Fibroblast of skin of left biceps (primary cell): ENCODE data around the gene PBX3.
"Not testable (repeated sequence)": the region's sequence is repeated elsewhere in the genome, so short reads cannot be mapped to it uniquely, and the experiment has no call there.

Experiments used
- DNase-seq, 2 experiments: peaks; one replicate each; pipeline ENCODE4 v3.0.0-alpha.2; 2013; ENCODE audit warnings: low read depth in 2 of 2

The PBX3 gene

DNA sequence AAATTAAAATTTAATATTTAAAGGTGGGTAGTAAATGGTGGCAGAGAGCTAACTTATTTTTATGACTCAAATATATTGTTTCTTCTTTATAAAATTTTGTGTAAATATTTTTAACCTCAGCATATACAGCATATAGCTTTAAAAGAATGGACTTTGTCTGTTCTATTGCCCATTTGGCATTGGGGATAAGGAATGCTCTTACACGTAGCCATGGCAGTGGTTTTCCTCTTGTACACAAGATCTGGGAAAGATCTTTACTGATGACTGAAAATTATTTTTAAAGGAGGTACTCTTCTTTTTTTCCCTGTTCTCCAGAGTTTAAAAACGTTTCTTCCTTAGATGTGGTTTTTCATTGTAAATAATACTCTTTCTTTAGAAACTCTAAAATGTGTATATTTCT lies 75.0 kb downstream of the PBX3 start:
- DNase-seq, result no peak

DNA sequence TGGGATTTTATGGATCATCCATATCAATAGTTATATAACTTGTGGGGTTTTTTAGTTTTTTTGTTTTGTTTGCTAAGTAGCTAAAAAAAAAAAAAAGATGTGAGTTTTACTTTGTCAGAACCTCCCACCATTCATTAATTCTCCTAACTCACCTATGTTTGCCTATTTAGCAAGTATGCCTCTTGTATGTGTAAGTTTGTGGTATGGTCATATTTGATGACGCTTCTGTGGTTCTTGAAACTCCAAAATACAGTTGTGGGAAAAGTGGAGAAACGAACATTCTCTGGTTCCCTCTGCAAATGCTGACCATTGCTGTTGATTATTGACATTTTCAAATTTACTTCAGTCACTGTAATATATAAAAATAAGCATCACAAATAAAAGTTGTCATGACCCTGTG lies 75.7 kb downstream of the PBX3 start:
- DNase-seq, result no peak

DNA sequence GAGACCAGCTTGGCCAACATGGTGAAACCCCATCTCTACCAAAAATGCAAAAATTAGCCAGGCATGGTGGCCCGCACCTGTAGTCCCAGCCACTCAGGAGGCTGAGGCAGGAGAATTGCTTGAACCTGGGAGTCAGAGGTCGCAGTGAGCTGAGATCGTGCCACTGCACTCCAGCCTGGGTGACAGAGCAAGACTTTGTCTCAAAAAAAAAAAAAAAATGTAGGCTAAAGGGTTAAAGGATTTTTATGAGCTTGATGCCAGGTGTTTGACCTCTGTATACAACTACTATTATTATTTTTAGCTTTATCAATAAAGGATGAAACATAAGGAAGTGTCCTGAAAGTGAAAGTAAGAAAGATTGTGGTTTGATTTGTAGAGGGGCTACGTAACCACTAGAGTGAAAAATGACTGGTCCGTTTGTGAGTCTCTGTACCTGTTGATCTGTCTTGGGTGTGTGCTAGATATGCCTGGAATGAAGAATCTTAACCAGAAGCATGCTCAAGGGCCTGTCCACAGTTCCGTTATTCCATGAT lies 76.8 kb downstream of the PBX3 start:
- not testable (repeated sequence) for DNase-seq

DNA sequence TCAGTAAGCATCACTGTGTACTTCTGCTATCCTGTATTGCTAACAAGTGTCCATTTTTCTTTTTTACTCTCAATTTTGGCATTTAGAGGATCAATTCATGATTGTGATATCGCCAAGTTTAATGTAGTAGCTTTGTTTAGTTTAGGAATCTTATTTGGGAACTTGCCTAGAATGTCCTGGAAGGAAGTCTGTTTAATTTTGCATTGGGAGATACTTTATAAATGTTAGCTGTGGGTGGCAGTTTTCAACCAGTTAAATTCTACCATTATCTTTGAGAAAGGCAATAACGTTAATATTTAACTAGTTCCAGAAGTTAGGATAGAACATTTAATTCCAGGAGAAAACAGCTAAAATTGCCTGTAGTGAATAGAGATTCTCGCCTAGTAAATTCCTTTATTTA lies 78.6 kb downstream of the PBX3 start:
- DNase-seq, result no peak

DNA sequence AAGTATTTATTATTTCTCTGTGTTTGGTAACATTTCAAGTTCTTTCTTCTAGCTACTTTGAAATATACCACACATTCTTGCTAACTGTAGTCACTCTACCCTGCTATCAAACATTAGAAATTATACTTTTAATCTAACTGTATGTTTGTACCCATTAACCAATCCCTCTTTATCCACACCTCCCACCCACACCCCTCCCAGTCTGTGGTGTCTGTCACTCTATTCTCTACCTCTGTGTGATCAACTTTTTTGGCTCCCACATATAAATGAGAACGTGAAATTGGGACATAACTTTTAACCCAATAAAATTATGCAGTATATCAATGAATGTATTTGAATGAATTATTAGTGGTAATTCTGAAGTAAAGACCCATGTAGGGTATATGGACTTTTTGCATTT lies 79.7 kb downstream of the PBX3 start:
- DNase-seq, result no peak

DNA sequence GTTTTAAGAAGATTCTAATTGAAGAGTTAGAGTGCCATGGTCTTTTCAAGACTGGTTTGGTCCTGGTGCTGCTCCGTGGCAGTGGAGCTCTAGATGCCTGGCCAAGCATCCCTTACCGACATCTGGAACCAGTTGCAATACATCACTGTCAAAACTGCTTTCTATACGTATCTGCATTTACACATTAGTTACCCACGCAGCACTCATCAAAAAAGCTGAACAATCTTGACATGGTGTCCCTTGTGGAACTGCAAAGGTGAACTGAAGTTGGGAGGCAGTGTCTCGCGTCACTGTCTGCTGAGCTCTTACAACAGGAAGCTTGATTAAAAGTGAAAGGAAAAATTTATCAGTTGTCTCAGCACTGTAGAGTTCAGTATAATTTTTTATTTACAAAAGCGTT lies 82.6 kb downstream of the PBX3 start:
- DNase-seq, result no peak

DNA sequence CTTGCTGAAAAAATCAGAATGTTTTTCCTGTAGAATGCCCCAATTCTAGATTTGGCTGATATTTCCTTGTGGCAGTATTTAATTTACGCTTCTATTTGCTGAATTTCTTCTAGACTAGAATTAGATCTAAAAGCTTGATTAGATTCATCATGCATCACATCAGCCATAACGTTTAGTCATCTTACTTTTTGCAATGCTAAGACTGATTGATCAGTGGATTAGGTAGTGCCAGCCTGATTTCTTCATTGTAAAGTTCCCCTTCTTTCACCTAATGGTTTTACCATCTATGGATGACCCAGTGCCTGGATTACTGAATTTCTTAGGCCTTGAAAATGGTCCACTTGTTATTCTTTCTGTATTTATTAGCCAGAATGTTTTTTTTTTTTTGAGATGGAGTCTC lies 83.9 kb downstream of the PBX3 start:
- no peak for DNase-seq

DNA sequence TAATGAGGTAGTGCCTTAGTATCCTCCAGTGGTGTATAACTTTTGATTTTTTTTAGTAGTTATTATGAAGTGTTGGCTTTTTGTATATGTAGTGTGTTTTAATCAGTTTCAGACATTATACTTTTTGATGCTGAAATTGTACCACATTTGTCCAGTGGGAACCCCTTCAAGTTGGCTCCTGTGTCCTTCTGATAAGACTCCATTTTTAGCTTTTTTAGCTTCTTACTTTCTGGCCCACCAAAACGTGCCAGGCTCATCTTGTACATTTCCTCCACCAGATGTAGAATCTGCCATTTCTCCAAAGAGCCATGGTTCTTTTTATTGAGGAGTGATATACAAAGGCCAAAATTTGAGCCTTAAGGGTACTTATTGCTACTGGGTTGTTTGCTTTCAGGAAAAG lies 84.4 kb downstream of the PBX3 start:
- DNase-seq, result no peak

DNA sequence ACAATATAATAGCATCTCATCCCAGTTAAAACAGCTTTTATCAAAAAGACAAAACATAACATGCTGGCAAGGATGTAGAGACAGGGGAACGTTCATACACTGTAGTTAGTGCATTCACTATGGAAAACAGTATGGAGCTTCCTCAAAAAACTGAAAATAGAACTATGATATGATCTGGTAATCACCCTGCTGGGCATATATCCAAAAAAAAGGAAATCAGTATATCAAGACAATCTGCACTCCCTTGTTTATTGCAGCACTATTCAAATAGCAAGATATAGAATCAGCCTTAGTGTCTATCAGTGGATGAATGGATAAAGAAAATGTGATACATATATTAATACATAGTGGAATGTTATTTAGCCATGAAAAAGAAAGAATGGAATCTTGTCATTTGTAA lies 88.5 kb downstream of the PBX3 start:
- DNase-seq, result no peak

DNA sequence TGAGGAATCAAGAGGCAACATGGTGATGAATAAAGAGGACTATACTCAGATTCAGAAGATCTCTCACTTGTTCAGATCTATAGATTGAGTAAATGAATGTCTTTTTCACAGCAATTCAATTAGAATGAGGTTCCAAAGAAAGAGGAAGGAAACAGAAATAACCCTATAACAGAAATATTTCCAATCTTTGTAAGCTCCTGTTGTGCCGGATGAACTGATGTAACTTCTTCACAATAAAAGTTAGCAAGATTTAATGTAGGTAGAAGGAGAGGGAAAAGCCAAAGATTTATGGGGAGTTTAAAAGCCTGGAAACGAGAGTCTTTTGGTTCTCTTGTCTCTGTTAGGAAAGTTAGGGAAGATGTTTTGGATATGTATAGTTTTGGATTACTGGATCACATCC lies 92.1 kb downstream of the PBX3 start:
- no peak for DNase-seq

DNA sequence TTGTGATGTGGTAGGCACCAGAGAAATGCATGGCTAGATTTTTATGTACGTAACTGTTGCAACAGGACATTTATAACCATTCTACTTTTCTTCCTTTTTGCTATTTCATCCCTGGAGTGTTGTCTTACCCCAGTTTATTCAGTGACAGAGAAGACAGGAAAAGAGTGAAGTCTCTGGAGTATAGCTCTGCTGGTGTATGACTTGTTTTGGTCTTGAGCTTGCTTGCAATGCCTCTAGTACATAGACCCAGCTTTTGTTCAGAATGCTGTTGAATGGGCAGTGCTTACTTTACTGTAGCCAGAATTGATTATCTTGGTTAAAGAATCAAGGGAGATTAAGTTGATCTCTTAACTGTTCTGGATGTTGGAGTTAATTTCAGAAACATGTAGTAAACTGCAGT lies 94.3 kb downstream of the PBX3 start:
- DNase-seq, result no peak

DNA sequence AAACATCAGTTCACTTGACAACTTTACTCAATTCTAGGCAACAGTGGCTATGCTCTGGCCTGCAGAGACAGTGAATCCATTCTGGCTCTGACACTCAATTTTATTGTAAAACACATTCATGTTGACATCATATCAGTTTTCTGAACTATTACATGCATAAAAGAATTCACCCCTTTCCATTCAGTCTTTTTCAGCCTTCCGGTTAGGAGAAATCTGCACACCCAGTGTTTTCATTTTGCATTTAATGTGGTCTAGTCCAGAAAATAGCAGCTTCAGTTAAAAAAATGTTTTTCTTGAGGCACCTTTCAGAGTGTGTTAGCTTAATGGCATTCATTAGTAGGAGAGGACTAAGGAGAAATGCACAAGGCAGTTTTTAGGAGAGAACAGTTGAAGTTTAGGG lies 95.1 kb downstream of the PBX3 start:
- DNase-seq, result no peak

DNA sequence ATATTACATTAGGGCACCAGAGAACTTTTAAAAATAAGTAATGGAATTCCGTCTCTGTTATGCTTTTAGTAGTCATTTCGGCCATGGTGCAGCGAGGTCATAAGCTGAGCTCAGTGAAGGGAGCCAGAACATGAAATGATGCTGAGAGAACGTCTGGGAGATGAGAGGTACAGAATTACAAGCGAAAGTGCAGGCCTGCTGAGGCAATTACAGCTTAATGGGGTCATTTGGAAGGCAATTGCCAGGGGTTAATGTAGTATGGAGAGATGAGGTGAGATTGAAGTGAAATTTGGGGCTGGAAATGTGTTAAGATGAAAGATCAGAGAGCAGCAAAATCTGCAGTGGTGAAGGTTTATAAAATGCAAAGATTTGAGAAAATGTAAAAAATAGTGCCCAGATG lies 96.5 kb downstream of the PBX3 start:
- DNase-seq, result no peak

DNA sequence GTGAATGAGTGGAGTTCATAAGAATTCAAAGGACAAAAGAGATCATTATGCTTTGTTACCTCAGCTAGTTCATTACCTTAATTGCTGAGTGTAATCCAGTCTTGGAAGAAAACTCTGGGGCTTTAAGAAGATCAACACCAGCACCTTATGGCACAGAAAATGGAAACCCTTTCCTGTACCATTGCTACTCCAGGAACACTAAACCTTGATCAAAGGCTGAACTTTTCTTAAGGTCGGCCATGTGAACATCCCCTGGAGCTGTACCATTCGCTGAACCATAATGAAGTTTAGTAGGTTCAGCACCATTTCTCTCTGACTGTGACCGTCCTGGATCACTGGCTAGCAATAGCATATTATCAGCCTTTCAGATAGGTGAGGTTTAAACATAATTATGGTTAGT lies 97.4 kb downstream of the PBX3 start:
- no peak for DNase-seq

DNA sequence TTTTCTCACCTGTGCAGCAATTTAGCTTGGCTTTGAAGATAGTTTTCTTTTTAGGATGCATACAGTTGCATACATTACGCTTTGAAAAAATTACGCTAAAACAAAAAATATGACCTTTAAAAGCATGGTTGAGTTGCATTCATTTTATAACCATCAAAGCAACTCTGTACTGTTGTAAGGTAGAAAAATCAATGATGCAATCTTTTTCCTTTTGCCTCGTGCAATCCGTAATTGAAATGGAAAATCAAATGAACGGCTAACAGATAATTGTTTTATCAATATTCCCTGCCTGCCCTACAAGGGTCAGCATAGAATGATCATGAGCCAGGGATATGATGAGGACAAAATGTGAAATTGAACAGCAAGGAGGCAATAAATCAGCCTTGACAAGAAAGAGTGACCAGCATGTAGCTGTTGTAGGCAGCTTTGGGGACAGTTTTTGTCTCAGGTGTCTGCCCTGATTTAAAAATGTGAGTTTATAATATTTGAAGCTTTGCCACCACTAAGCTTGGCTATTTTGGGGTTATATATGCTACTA lies 98.2 kb downstream of the PBX3 start:
- DNase-seq, result no peak

DNA sequence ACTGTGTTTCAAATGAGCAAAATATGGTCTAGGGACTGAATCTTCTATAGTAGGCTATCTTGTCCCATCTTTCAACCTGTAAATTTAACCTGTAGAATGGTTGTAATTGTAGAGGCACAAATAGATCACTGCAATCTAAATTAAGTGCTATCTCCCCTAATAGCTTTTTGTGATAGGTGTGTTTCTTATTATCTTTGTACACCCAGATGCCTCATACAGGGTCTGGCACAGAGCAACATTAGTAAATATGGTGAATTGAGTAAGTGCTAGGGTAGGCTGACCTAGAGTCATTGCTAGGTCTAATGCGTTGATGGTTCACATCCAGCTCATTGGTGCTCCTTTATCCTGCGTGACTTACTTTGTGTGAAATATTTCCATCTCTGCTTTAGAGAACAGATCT lies 100.6 kb downstream of the PBX3 start:
- no peak for DNase-seq

DNA sequence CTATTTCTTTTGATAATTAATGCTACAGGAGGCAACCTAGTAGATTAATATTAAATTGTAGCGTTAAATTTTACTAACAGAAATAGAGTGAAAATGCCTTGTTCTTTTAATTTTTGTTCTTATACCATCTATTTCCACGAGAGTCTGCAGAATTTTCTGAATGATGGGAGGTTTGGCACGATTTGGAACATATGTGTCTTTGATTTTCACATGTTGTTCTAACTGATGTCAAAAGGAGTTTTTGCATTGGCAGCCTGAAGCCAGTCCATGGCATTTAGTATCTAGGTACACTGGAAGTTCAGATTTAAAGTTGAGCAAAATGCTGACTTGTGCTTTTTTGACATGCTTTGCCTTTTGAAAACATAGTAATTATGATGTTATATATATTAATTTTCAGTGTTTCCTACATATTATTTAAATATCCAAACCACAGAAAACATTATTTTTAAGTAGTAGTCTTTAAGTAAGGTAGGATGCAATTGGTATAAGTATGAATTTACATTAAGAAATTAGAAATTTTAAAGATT lies 103.0 kb downstream of the PBX3 start:
- no peak for DNase-seq

DNA sequence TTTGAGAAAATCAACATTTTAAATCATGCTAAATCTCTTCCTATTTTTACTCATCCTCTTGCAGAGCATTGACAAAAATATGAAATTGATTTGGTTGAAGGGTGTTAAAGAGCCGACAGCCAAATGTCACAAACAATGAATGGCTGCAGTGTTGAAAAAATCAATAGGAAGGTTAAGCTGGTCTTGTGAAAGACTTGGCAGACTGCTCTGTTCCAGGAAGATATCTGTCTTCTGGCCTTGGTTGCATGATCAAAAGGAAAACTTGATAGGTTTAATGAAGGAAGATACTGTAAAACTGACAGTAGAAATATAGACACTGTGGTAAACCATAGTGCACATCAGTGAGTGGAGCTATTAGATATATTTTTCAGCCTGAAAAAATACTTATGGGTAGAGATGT lies 103.6 kb downstream of the PBX3 start:
- DNase-seq, result no peak

DNA sequence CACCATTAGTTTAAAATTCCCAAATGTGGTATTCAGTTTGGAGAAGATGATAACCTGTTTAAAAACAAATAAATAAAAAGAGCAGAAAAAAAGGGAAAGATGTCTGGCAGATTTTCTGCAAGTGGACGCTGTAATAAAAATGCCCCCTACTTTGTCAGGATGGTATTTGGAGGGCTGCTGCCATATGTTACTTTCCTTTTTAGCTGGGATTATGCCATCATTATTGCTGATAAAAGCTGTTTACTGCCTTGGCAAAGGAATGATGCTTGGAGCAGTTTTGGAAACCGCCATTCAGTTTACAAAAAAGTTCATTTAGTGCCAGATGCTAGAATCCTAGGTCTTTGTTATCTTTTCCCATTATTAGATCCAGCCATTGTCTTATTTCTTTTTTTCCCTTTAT lies 104.8 kb downstream of the PBX3 start:
- DNase-seq, result no peak

DNA sequence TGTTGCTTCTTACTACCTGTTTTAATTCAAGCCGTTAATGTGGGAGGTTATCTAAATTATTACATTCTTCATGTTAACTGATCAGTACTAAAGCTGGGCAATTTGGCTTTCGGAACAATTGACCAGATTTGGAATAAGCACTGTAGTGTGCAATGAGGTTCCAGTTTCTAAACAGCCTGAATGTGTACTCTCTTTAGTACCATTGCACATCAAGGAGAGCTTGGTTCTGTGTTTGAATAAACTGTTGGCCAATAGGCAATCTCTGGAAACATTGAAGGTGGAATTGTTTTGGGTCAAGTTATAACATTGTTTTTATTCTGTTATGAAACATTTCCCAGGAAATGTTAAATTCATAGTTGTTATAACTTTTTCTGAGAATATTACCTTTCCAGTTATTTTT lies 105.2 kb downstream of the PBX3 start:
- DNase-seq, result no peak

DNA sequence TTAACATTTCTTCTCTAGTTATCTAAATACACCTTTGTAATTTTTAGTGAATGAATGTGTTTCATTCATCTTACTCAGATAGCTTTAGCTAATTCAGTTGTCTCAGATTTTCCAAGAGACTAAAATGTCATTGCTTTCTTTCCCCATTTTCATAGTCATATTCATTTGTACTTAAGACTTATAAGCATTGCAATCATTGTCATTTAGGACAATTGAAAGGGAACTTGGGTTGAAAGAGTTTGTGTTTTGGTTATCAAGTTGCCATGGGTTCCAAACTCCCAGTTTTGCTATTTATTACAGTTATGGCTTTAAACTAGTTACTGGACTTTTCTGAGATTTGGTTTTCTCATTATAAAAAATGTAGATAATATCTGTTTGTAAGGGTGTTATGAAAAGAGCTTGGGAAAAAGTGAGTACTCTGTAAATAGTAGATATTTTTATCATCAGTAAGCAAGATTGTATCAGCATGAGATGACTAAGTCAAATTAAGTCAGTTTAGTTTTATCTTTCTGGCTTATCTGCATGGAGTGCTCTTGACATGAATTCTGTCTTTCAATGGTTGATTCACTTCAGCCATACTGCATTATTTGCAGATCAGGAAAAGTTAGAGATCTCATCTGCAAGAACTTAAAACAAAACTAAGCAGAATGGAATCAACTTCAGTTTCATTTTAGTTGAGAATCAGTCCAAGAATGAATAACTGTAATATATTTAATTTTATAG lies 107.5 kb downstream of the PBX3 start:
- DNase-seq, result no peak

DNA sequence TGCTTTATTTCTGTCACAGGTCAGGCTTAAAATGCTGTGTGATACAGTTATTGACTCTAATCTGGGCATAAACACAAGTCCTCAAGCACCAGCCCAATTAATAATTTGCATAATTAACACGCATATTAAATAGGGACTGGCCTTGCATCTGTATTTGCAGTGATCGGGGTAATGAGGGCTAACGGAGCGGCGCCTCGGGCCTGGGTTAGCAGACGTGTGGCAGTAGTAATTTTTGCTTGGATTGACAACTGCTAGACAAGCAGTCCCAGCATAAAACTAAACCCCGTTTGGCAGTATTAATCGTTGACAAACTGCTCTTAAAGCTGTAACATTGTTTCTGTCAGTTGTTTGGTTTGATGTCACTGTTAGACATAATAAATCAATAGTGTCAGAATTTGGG lies 109.2 kb downstream of the PBX3 start:
- no peak for DNase-seq

DNA sequence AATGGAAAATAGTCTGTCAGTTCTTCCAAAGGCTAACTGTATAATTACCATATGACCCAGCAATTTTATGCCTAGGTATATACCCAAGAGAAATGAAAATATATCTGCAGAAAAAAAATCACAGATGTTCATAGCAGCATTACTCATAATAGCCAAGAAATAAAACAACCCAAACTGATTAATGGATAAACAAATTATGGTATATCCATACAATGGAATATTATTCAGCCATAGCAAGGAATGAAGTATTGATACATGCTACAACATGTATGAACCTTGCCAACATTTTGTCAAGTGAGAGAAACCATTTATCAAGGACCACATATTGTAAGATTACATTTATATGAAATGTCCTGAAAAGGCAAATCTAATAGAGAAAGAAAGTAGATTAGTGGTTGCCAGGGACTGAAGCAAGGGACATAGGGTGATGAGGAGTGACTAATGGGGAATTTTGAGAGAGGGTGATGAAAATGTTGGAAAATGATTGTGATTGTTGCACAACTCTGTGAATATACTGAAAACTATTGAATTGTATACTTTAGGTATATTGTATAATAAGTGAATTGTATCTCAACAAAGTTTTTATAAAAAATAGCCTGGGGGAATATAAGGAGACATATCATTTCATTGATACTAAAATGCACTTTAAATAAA lies 114.4 kb downstream of the PBX3 start:
- no peak for DNase-seq
